ENCODE data around the gene FBXW11.

FBXW11 gene

GRCh38 chr5:172015346-172015745, 8.9 kb upstream of the FBXW11 start:
- DNase-seq, result no peak

- no peak for DNase-seq
Measured at GRCh38 chr5:172010278-172010677, 3.8 kb upstream of the FBXW11 start.

- DNase-seq, result no peak
Measured at GRCh38 chr5:172009536-172010270, 3.3 kb upstream of the FBXW11 start.

GRCh38 chr5:172008689-172009141, 2.3 kb upstream of the FBXW11 start:
- no peak for DNase-seq

- no peak for DNase-seq
Measured at GRCh38 chr5:172008111-172008455, 1.6 kb upstream of the FBXW11 start.

GRCh38 chr5:172007175-172008110, 1.0 kb upstream of the FBXW11 start:
- DNase-seq, result peak; percentile 8

GRCh38 chr5:172005708-172006320, 624 bp downstream of the FBXW11 start:
- peak; percentile 10 for DNase-seq

GRCh38 chr5:172004824-172005237, 1.6 kb downstream of the FBXW11 start:
- peak; percentile 11 for DNase-seq

GRCh38 chr5:172003746-172004145, 2.7 kb downstream of the FBXW11 start:
- no peak for DNase-seq

GRCh38 chr5:172002840-172003512, 3.5 kb downstream of the FBXW11 start:
- no peak for DNase-seq

- DNase-seq, result no peak
Measured at GRCh38 chr5:172002310-172002709, 4.1 kb downstream of the FBXW11 start.

GRCh38 chr5:171999877-172000276, 6.6 kb downstream of the FBXW11 start:
- DNase-seq, result no peak

- DNase-seq, result no peak
Measured at GRCh38 chr5:171999100-171999499, 7.3 kb downstream of the FBXW11 start.

GRCh38 chr5:171997011-171997410, 9.4 kb downstream of the FBXW11 start:
- DNase-seq, result no peak

GRCh38 chr5:171992813-171993212, 13.6 kb downstream of the FBXW11 start:
- no peak for DNase-seq

- no peak for DNase-seq
Measured at GRCh38 chr5:171992305-171992704, 14.1 kb downstream of the FBXW11 start.

GRCh38 chr5:171990713-171991015, 15.8 kb downstream of the FBXW11 start:
- no peak for DNase-seq

- no peak for DNase-seq
Measured at GRCh38 chr5:171989946-171990712, 16.3 kb downstream of the FBXW11 start.

GRCh38 chr5:171989276-171989675, 17.2 kb downstream of the FBXW11 start:
- no peak for DNase-seq

GRCh38 chr5:171986772-171987171, 19.7 kb downstream of the FBXW11 start:
- DNase-seq, result no peak

GRCh38 chr5:171984748-171985419, 21.6 kb downstream of the FBXW11 start:
- peak; percentile 50 for DNase-seq

- no peak for DNase-seq
Measured at GRCh38 chr5:171981847-171982246, 24.6 kb downstream of the FBXW11 start.

All from central memory CD4-positive, alpha-beta T cell (primary cell).